Stimulated activated CD8-positive, alpha-beta memory T cell treated with anti-CD3 and anti-CD28 coated beads, Interleukin-4, amount 100 ng/mL, for 1 hour (primary cell): Measurements from ENCODE around the gene STK32C.
"Not testable (repeated sequence)": the region's sequence is repeated elsewhere in the genome, so short reads cannot be mapped to it uniquely, and the experiment has no call there.

Source experiments
- DNase-seq, 2 donors: peaks; one replicate each; pipeline ENCODE4 v3.0.0-alpha.2; 2020; ENCODE audit warnings: low read depth in 2 of 2, low spot score in 1 of 2

Gene STK32C

DNA sequence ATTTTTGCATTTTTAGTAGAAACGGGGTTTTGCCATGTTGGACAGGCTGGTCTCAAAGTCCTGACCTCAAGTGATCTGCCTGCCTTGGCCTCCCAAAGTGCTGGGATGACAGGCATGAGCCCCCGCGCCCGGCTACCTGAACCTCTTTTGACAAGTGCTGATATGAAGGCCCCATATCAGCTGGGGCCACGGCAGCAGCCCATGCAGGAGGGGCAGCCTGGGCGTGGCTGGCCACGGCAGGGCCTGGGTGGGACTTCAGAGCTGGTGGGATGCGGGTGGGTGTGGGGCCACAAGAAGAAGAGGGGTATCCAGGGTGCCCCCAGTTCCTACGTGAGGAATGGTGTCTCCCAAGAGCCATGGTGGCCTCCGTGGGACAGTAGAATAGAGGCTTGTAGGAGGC lies 31.1 kb upstream of the STK32C start:
- no peak for DNase-seq

DNA sequence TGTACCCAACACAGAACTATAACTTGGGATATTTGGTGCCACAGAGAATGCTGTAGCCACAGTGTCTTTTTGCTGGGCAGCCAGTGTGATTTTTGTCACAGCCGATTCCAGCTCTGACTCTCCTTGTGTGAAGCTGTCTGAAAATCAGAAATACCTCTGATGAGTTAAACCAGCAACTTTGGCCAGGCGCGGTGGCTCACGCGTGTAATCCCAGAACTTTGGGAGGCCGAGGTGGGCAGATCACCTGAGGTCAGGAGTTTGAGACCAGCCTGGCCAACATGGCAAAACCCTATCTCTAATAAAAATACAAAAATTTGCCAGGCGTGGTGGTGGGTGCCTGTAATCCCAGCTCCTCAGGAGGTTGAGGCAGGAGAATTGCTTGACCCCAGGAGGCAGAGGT lies 30.1 kb upstream of the STK32C start:
- DNase-seq, result not testable (repeated sequence)

DNA sequence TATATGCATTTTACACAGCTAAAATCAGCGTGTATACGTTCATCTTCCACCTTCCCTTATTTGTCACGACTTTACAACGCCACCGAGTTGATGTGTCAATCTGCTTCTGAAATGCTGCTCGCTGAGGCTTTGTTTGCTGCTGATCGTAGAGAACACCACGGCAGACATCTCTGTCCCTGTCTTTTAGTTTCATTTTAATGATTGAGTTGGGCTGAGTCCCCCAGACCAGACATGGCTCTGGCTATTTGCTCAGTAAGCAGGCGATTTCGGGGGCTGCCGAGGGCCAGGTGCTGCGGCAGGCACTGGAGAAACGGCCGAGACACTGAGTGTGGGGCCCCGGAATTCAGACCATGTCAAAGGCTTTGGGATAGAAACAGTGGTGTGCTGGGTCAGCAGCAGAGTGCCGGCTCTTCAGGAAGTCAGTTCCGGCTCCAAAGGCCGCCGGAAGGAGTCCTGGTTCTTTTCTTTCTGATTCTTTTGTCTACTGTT lies 29.2 kb upstream of the STK32C start:
- DNase-seq, result no peak

DNA sequence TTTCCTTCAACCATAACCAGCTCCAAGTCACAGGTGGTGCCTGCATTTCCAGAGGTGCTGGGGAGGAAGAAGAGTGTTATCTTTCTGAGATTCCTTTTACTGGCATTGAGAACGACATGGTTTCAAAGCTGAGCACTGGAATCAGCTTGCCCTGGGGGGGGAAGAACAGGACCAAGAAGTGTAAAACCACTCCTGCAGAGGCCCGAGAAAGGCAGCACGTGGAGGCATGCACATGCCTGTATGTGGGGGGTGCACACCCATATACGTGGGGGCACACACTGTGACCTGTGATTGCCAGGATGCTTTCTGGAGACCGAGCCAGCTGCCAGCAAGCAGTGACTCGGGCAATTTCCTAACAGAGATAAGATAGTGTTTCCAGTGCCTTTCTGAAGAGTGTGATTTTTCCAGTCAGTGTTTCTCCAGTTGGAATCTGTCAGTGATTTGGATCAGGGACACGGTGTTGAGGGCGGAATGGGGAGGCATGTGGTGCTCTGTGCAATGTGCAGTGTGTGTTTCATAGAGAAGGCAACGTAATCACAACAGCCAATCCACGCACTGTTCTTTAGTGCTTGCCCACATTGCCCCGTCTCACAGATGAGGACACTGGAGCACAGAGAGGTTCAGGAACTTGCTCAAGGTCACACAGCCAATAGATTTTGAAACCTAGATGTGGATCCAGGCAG lies 28.5 kb upstream of the STK32C start:
- DNase-seq, result no peak

DNA sequence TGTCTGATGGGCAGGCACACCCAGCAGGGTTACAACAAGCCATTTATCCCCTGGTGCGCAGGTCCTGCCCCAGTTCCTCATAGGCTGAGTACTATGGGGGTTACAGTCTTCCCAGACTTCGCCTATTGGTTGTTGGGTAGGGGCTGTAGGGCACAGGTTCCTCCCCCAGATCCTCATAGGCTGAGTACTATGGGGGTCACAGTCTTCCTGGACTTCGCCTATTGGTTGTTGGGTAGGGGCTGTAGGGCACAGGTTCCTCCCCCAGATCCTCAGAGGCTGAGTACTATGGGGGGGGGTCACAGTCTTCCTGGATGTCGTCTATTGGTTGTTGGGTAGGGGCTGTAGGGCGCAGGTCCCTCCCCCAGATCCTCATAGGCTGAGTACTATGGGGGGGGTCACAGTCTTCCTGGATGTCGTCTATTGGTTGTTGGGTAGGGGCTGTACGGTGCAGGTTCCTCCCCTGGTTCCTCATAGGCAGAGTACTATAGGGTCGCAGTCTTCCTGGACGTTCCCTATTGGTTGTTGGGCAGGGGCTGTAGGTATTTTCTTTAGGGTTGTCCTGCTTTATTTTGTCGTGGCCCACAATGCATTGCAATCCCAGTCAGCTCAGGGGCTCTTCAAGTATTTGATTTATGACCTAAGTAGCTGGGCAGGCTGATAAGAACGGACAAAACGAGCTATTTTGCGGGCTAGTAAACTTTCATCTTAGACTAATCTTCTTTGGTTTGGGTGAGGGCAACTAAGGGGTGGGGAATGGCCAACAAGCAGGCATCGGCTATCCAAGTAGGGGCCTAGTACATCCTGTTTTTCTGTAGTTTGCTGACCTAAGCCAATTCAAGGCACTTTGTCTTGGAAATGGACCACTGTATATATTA lies 27.7 kb upstream of the STK32C start:
- no peak for DNase-seq

DNA sequence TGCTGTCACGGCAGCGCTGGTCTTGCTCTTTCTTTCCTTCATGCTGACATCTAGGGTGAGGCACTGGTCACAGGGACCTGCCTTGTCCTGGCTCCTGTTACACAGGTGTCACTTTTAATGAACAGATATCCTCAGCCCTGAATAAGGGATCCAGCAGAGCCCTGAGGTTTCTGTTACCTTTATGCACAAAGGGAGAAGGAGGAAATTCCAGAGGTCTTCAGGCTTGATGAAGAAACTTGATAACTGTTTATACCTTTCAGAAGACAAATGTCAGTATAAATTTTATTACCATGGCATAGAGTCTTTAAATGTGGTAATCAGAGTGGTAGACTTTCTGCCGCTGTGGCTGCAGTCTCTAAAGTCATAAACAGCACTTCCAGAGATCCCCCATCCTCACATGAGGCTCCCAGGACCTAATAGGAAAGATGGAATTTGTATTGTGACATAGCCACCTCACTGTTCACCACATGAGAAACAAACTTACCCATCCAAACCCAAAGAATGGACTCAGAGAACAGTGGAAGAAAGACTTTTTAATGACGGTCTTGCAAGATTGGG lies 27.0 kb upstream of the STK32C start:
- DNase-seq, result no peak

DNA sequence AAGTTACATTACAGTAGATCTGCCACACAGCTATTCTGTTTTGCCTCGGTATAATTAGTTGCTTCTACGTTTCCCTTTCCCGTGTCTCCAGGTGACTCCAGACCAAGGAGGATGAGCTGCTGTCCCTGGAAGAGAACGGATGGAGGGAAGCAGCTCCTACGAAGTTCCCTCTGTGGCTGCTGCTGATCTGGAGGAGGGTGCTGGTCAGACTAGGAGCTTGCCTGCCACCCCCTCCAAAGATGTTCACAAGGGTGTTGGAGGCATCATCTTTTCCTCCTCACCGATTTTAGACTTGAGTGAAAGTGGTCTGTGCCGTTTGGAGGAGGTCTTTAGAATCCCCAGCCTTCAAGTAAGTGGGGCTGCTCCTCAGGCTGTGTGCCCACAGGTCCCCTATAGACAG lies 25.6 kb upstream of the STK32C start:
- DNase-seq, result no peak

DNA sequence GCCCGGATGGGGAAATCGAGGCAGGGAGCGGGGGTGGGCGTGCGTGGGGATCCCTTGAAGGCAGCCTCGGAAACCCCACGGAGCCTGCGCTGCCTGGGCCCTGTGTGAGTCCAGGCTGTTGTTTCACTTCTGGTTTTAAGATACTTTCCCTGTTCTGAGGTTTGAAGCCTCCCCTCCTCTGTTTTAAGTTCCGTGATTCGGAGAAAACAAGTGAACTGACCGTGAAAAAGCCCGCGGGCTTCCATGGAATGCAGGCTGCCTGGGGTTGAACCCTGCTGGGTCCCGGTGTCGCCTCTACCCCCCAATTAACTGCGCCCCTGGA lies 24.6 kb upstream of the STK32C start:
- no peak for DNase-seq

DNA sequence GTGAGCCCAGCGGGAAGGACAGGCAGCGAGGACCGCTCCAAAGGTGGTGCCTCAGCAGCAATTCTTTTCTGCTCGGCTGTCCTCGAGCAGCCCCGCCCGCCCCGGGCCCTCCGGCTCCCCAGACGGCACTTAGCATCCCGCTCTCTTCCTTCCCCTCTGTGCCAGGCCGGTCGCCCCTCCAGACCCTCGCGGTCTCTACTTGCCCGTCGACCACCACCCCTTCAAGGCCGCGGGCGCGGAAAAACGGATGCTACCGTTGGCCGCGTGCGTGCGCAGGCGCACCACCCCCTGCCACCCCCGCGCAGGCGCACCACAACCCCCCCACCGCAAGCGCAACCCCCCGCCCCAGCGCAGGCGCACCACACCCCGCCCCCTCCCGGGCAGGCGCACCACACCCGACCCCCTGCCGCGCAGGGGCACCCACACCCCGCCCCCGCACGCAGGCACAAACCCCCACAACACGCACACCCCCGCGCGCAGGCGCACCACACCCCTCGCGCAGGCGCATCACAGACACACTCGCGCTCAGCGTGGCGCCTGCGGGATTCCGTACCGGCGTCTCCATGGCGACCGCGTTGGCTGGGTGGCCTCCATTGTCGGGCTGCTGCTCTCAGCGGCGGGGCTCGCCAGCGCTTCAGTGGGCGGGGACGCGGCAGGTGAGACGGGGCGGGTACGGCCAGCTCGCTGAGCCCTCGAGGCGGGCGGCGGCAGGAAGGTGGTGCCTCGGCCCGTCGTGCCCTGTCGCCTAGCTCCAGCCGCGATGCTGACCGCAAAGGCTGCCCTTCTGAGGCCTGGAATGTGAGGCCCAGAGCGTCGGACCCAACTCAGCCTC lies 24.1 kb upstream of the STK32C start, which contains the start of gene LRRC27:
TSS of gene LRRC27 (plus strand) at position 593 of the 832 bp plus-strand sequence. CDS start 1,332 bp downstream, outside the sequence.
- peak; percentile 99 to 100 for DNase-seq

DNA sequence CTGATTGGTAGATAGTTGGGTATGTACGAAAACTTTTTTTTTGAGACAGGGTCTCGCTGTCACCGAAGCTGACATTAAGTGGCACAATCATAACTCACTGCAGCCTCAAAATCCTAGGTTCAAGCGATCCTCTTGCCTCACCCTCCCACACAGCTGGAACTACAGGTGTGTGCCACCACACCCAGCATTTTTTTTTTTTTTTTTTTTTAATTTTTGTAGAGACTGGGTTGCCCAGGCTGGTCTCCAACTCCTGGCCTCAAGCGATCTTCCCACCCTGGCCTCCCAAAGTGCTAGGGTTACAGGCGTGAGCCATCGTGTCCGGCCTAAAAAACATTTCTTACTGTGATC lies 22.7 kb upstream of the STK32C start:
- no peak for DNase-seq

DNA sequence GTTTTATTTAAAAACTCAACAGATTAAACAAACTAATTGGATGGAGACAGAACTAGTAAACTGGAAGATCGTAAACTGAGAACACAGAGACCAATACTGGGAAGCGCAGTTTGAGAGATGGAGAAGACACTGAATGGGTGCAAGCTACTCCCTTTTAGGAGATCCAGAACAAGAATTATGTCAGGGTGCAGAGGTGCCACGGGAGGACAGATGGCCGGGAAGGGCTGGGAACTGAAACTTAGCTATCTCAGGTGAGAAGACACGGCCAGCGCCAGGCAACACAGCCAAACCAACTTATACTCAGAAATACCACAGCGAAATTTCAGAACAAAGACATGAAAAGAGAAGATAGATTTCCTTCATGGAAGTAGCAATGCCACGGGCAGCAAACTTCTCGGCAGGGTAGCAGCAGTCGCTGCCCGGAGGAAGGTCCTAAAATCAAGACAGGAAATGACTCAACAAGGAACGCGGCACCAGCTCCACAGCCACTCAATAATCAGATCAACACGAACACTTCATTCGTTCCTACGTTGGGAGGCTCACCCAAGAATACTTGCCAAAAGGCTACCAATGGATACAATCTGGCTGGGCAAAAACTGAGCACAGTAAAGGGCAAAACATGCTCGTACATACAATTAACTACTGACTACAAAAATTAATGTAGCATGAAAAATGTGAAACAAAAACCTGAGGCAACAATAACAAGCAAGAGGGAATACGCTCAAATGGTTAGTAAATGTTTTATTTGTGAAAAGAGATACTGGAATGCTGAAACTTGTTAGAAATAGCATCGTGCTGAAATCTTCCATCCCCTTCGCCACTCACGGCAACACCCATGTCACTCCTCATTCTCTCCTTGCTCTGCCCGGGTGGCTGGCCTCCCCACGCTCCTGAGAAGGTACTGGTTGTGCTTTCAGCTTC lies 22.1 kb upstream of the STK32C start:
- no peak for DNase-seq

DNA sequence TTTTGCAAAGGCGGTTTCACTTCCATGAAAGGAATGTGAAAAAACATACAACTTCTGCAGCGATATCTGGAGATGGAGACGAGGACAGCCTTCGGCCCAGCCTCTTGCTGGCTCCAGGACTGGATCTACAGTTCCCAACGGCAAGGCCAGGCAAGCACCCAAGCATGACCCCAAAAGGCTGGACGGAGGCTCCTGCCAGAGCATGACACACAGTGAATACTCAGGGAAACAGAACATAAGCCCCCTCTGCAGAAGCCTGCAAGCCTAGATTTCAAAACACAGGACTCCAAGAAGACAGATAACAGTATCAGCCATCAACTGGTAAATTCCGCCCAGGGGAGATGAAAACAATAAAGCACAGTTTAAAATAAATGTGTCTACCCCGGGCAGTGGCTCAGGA lies 21.0 kb upstream of the STK32C start:
- no peak for DNase-seq

DNA sequence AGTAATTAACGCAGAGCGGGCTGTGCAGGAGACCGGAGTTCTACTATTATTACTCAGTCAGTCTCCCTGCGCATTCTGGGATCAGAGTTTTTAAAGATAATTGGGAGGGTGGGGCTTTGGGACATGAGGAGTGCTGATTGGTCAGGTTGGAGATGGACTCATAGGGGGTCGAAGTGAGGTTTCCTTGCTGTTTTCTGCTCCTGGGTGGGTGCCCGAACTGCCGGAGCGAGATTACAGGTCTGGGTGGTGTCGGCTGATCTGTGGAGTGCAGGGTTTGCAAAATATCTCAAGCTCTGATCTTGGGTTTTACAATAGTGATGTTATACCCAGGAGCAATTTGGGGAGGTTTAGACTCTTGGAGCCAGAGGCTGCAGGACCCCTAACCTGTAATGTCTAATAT lies 20.4 kb upstream of the STK32C start:
- no peak for DNase-seq

DNA sequence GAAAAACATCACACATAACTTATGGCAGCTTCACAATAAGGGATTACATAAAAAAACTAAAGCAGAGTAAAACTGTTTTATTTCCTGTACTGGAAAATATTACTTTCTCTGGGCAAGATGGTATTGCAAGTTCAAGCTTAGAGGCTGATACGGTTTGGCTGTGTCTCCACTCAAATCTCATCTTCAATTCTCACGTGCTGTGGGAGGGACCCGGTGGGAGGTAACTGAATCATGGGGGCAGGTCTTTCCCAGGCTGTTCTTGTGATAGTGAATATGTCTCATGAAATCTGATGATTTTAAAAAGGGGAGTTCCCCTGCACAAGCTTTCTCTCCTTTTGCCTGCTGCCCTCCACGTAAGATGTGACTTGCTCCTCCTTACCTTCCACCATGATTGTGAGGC lies 19.2 kb upstream of the STK32C start:
- no peak for DNase-seq

DNA sequence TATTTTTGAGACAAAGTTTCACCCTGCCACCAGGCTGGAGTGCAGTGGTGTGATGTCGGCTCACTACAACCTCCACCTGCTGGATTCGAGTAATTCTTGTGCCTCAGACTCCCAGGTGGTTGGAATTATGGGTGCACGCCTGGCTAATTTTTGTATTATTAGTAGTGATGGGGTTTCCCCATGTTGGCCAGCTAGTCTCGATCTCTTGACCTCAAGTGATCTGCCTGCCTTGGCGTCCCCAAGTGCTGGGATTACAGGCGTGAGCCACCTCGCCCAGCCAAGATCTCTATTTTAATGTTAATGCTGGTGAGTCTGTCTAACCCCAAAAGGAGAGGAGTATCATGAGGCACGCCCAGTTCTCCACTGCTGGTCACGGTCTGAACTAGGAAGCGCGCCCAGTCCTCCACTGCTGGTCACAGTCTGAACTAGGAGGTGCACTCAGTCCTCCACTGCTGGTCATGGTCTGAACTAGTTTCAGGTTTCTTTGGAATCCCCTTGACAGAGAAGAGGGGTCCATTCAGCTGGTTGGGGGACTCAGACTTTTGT lies 18.7 kb upstream of the STK32C start:
- DNase-seq, result no peak

DNA sequence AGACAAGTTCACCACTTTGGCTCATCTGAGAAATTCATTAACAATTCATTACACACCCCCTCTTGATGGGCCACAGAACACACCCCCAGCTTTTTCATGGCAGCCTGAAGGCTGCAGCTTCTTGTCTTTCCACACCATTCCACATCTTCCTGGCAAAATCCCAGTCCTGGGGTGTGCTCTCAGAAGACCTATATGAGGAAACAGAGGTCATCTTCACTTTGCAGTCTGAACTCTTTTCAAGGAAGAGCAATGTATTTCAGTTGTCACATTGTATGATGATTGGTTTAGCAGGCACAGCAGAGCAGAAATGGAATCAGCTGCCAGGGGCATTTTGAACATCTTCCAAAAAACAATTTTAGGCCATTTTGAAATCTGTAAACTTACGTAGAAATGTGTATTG lies 16.4 kb upstream of the STK32C start:
- DNase-seq, result no peak

DNA sequence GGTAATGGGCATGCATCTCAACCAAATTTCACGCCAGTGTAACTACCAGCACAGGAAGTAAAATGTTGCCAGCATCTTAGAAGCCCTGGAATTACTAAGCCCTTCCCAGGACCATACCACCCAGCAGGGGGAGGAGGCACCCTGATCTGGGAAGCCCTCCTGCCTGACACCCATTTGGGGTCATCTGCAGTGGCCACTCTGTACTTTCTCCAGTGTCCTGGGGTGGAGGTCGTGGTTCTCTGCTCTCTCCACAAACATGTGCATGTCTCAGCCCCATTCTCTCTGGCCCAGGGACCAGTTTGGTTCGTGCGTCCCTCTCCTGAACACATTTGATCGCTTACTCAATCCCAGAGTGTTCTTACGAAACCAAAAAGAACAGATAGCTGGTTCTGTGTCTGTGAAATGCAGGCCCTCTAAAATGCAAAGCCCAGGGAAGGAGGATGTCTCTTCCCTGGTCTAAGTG lies 14.9 kb upstream of the STK32C start:
- DNase-seq, result no peak

DNA sequence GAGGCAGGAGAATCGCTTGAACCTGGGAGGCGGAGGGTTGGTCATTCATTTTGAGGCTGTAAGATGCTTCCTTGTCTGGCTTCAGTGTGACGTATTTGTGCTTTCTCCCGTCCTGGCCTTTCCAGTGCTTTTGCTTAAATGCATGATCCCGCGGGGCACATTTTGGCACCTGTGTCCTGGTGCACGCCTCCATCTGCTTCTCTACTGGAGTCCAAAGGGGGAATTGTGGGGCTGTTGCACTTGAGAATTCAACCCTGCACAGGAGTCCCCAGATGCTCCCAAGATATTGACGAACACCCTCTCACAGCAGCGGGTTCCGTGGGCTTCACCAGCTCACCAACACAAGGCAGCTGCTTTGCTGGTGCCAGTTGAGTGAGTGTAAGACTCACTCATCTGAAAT lies 14.0 kb upstream of the STK32C start:
- DNase-seq, result no peak

DNA sequence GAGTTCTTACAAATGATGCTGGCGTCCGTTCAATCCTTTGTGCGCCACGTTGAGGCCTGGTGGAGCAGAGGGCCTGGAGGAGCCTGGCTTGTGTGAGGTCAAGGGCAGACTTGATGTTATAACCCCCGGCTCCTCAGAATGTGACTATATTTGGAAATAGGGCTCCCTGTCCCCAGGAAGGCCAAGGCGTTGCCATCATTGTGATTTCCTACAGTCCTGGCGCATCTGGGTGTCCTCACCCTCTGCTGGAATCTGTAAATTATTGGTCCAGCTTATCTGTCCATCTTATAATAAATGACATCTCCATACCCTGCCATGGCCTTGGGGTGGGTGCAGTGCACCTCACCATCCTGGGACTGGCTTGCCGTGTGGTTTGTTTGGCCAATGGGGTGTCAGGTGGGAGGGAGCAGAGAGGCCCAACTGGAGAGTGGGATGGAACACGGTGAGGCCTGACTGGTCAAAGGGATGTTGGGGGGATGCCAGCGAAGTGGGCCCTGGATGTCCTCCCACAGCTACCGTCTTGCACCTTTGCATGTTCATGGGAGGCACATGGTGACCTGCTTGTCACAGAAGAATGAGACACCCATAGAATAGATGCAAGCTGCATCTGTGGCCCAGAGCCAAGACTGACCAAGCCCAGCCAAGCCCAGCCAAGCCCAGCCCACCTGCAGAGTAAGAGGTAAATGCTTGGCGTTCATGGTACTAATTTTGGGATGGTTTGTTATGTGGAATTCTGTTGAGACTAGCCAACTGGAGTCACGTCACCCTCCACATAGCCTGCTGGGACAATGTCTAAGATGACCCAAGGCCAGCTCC lies 13.1 kb upstream of the STK32C start:
- no peak for DNase-seq
